Activated CD4-positive, alpha-beta memory T cell treated with anti-CD3 and anti-CD28 coated beads, Interleukin-2, amount 10 ng/mL, durations not matched to agents 7 days and 5 days (primary cell): Measurements from ENCODE around the gene LIG3. TPM values are rescaled to one million over a fixed set of nuclear protein-coding genes. Genes with fewer than 3 reads are reported as not detected.
A peak's percentile ranks its signal among the peaks of the same experiment; 100 is the strongest.

Experiments used
- CTCF ChIA-PET: fragments of 350-600 bp; sonication (Branson Sonifier 250); formaldehyde crosslinking; loops from one replicate; lab custom pipeline; 2021; ENCODE audit warnings: antibody characterized with exemption, inconsistent platforms; lab: Charles Lee
- POLR2A ChIA-PET: fragments of 350-600 bp; sonication (Branson Sonifier 250); formaldehyde crosslinking; loops from one replicate; lab custom pipeline; 2021; ENCODE audit warnings: antibody characterized with exemption; lab: Charles Lee
- DNase-seq: peaks from one replicate; pipeline ENCODE4 v3.0.0-alpha.2; 2020
- H3K27ac Mint-ChIP-seq: one replicate; pipeline ENCODE4 v1.8.0; 2021; ENCODE audit warnings: mild to moderate bottlenecking, mixed read lengths
- H3K27me3 Mint-ChIP-seq: one replicate; pipeline ENCODE4 v1.8.0; 2021; ENCODE audit warnings: mixed read lengths
- H3K36me3 Mint-ChIP-seq: one replicate; pipeline ENCODE4 v1.8.0; 2021; ENCODE audit warnings: low read depth, mixed read lengths
- H3K4me1 Mint-ChIP-seq: one replicate; pipeline ENCODE4 v1.8.0; 2021; ENCODE audit warnings: mixed read lengths
- H3K4me3 Mint-ChIP-seq: one replicate; pipeline ENCODE4 v1.8.0; 2021; ENCODE audit warnings: mild to moderate bottlenecking, mixed read lengths
- H3K9me3 Mint-ChIP-seq: one replicate; pipeline ENCODE4 v1.8.0; 2021; ENCODE audit warnings: mixed read lengths
- total RNA-seq, 2 experiments: library from RNA; stranded (reverse); gene quantifications; one replicate each; pipeline ENCODE4 v1.2.3, GENCODE V29; 2021

LIG3 gene
- total RNA-seq, 2 experiments from 2014 or later: 35.0 to 38.3 TPM

GRCh38 chr17:34981538-34982241 is 1.4 kb downstream of the LIG3 start:
- ChIA-PET POLR2A (interaction anchor here (0.6 to 5.2 kb wide), 24 partner anchors 8 to 262 kb away, joined by 3 to 33 read pairs (median 6); partner anchors contain the start of genes CCT6B, RAD51D, RFFL and SLFN5), CTCF (interaction anchor here (0.8 to 3.9 kb wide), 12 partner anchors 10 to 439 kb away, joined by 3 to 18 read pairs (median 4); partner anchors contain the start of genes CCT6B, RAD51D, RFFL and ZNF830)
- no peak for DNase-seq
- H3K27me3 Mint-ChIP-seq: no peaks in the 10 kb centered on the region
- peaks cover 10% of the 10 kb centered on the region for H3K36me3 Mint-ChIP-seq
- no peaks in the 10 kb centered on the region for H3K9me3 Mint-ChIP-seq
- peaks cover 49% of the 10 kb centered on the region for H3K4me1 Mint-ChIP-seq
- H3K4me3 Mint-ChIP-seq: peak overlapping the region; percentile 79
- peak overlapping the region; percentile 93 for H3K27ac Mint-ChIP-seq

- POLR2A ChIA-PET: no interaction called here
- no peak for DNase-seq
- H3K4me3 Mint-ChIP-seq: no peak overlapping the region
- CTCF ChIA-PET: interaction anchor here (1.8 kb wide), 1 partner anchor 103 kb away, joined by 5 read pairs; no protein-coding TSS in a partner anchor
- H3K36me3 Mint-ChIP-seq: peaks cover 40% of the 10 kb centered on the region
- no peaks in the 10 kb centered on the region for H3K9me3 Mint-ChIP-seq
- no peaks in the 10 kb centered on the region for H3K27me3 Mint-ChIP-seq
- peaks cover 35% of the 10 kb centered on the region for H3K4me1 Mint-ChIP-seq
- H3K27ac Mint-ChIP-seq: no peak overlapping the region
Observed at GRCh38 chr17:34987232-34987631, 6.9 kb downstream of the LIG3 start.

GRCh38 chr17:34988644-34989043 is 8.3 kb downstream of the LIG3 start:
- H3K4me1 Mint-ChIP-seq: peaks cover 38% of the 10 kb centered on the region
- H3K36me3 Mint-ChIP-seq: peaks cover 55% of the 10 kb centered on the region
- ChIA-PET POLR2A (interaction anchor here (0.7 to 4.4 kb wide), 3 partner anchors 7 to 131 kb away, joined by 3 to 31 read pairs (median 4); partner anchors contain the start of genes LIG3 and RAD51D), CTCF (interaction anchor here (12.7 kb wide), 1 partner anchor 130 kb away, joined by 123 read pairs; the partner anchor contains the start of genes FNDC8 and RAD51D)
- no peak for DNase-seq
- H3K27me3 Mint-ChIP-seq: no peaks in the 10 kb centered on the region
- H3K27ac Mint-ChIP-seq: no peak overlapping the region
- H3K4me3 Mint-ChIP-seq: no peak overlapping the region
- H3K9me3 Mint-ChIP-seq: no peaks in the 10 kb centered on the region

- DNase-seq: no peak
- H3K36me3 Mint-ChIP-seq: peaks cover 61% of the 10 kb centered on the region
- peaks cover 29% of the 10 kb centered on the region for H3K4me1 Mint-ChIP-seq
- CTCF ChIA-PET: interaction anchor here (12.7 kb wide), 1 partner anchor 130 kb away, joined by 123 read pairs; the partner anchor contains the start of genes FNDC8 and RAD51D
- no peak overlapping the region for H3K27ac Mint-ChIP-seq
- POLR2A ChIA-PET: interaction anchor here (0.9 to 4.4 kb wide), 3 partner anchors 8 to 129 kb away, joined by 3 to 31 read pairs (median 4); partner anchors contain the start of gene LIG3
- H3K4me3 Mint-ChIP-seq: no peak overlapping the region
- H3K27me3 Mint-ChIP-seq: no peaks in the 10 kb centered on the region
- H3K9me3 Mint-ChIP-seq: no peaks in the 10 kb centered on the region
Observed at GRCh38 chr17:34989473-34989872, 9.2 kb downstream of the LIG3 start.

- H3K27me3 Mint-ChIP-seq: no peaks in the 10 kb centered on the region
- ChIA-PET POLR2A (interaction anchor here (1.2 to 4.4 kb wide), 6 partner anchors 10 to 128 kb away, joined by 3 to 31 read pairs (median 6); partner anchors contain the start of genes CCT6B, LIG3, RAD51D and RFFL), CTCF (interaction anchor here (0.6 to 12.7 kb wide), 4 partner anchors 9 to 128 kb away, joined by 3 to 123 read pairs (median 6); partner anchors contain the start of genes FNDC8 and RAD51D)
- H3K4me1 Mint-ChIP-seq: peaks cover 24% of the 10 kb centered on the region
- no peak overlapping the region for H3K4me3 Mint-ChIP-seq
- H3K27ac Mint-ChIP-seq: peak overlapping the region; percentile 11
- H3K9me3 Mint-ChIP-seq: no peaks in the 10 kb centered on the region
- no peak for DNase-seq
- peaks cover 63% of the 10 kb centered on the region for H3K36me3 Mint-ChIP-seq
Observed at GRCh38 chr17:34990921-34991365, 10.6 kb downstream of the LIG3 start.

- H3K36me3 Mint-ChIP-seq: peaks cover 62% of the 10 kb centered on the region
- H3K27ac Mint-ChIP-seq: peak overlapping the region; percentile 28
- no peak overlapping the region for H3K4me3 Mint-ChIP-seq
- ChIA-PET POLR2A (interaction anchor here (1.4 to 4.4 kb wide), 5 partner anchors 10 to 128 kb away, joined by 3 to 31 read pairs (median 6); partner anchors contain the start of genes CCT6B, LIG3, RAD51D and ZNF830), CTCF (interaction anchor here (0.6 to 12.7 kb wide), 3 partner anchors 10 to 127 kb away, joined by 3 to 123 read pairs (median 9); partner anchors contain the start of genes FNDC8 and RAD51D)
- no peak for DNase-seq
- no peaks in the 10 kb centered on the region for H3K9me3 Mint-ChIP-seq
- H3K4me1 Mint-ChIP-seq: peaks cover 24% of the 10 kb centered on the region
- no peaks in the 10 kb centered on the region for H3K27me3 Mint-ChIP-seq
Observed at GRCh38 chr17:34991606-34992005, 11.3 kb downstream of the LIG3 start.

- CTCF ChIA-PET: interaction anchor here (1.0 to 12.7 kb wide), 3 partner anchors 10 to 126 kb away, joined by 3 to 123 read pairs (median 3); partner anchors contain the start of genes FNDC8 and RAD51D
- peaks cover 61% of the 10 kb centered on the region for H3K36me3 Mint-ChIP-seq
- POLR2A ChIA-PET: interaction anchor here (1.4 kb wide), 1 partner anchor 30 kb away, joined by 6 read pairs; no protein-coding TSS in a partner anchor
- H3K9me3 Mint-ChIP-seq: no peaks in the 10 kb centered on the region
- DNase-seq: no peak
- H3K4me1 Mint-ChIP-seq: peaks cover 25% of the 10 kb centered on the region
- no peaks in the 10 kb centered on the region for H3K27me3 Mint-ChIP-seq
- no peak overlapping the region for H3K4me3 Mint-ChIP-seq
- H3K27ac Mint-ChIP-seq: no peak overlapping the region
Observed at GRCh38 chr17:34993031-34993430, 12.7 kb downstream of the LIG3 start.

- CTCF ChIA-PET: interaction anchor here (0.6 to 12.7 kb wide), 6 partner anchors 22 to 122 kb away, joined by 3 to 123 read pairs (median 8); partner anchors contain the start of genes FNDC8 and RAD51D
- Mint-ChIP-seq H3K9me3 (no peaks in the 10 kb centered on the region), H3K27me3 (no peaks in the 10 kb centered on the region), H3K4me3 (no peak overlapping the region), H3K27ac (no peak overlapping the region), H3K36me3 (peaks cover 45% of the 10 kb centered on the region), H3K4me1 (peaks cover 18% of the 10 kb centered on the region)
- POLR2A ChIA-PET: interaction anchor here (0.9 to 4.9 kb wide), 5 partner anchors 15 to 123 kb away, joined by 3 to 29 read pairs (median 6); partner anchors contain the start of genes LIG3, RAD51D and RFFL
- no peak for DNase-seq
Observed at GRCh38 chr17:34996422-34997285, 16.3 kb downstream of the LIG3 start.

GRCh38 chr17:34997355-34997862 is 17.1 kb downstream of the LIG3 start:
- no peak for DNase-seq
- no peaks in the 10 kb centered on the region for H3K9me3 Mint-ChIP-seq
- ChIA-PET POLR2A (interaction anchor here (1.4 to 4.9 kb wide), 3 partner anchors 16 to 122 kb away, joined by 6 to 29 read pairs (median 23); partner anchors contain the start of genes LIG3, RAD51D and RFFL), CTCF (interaction anchor here (1.0 to 12.7 kb wide), 6 partner anchors 25 to 122 kb away, joined by 3 to 123 read pairs (median 8); partner anchors contain the start of genes FNDC8 and RAD51D)
- H3K4me1 Mint-ChIP-seq: peaks cover 17% of the 10 kb centered on the region
- H3K36me3 Mint-ChIP-seq: peaks cover 41% of the 10 kb centered on the region
- H3K27ac Mint-ChIP-seq: peak overlapping the region; percentile 33
- no peaks in the 10 kb centered on the region for H3K27me3 Mint-ChIP-seq
- no peak overlapping the region for H3K4me3 Mint-ChIP-seq

- ChIA-PET POLR2A (interaction anchor here (0.7 to 4.9 kb wide), 6 partner anchors 17 to 121 kb away, joined by 3 to 29 read pairs (median 12); partner anchors contain the start of genes LIG3 and RAD51D), CTCF (interaction anchor here (1.0 to 12.7 kb wide), 9 partner anchors 11 to 121 kb away, joined by 3 to 123 read pairs (median 7); partner anchors contain the start of genes FNDC8, RAD51D and RFFL)
- DNase-seq: peak; percentile 87
- Mint-ChIP-seq H3K4me1 (peaks cover 9% of the 10 kb centered on the region), H3K4me3 (no peak overlapping the region), H3K27me3 (no peaks in the 10 kb centered on the region), H3K36me3 (peaks cover 39% of the 10 kb centered on the region), H3K27ac (peak overlapping the region; percentile 65), H3K9me3 (no peaks in the 10 kb centered on the region)
Observed at GRCh38 chr17:34998205-34998604, 17.9 kb downstream of the LIG3 start.

GRCh38 chr17:34999456-34999855 is 19.1 kb downstream of the LIG3 start:
- H3K4me1 Mint-ChIP-seq: peaks cover 6% of the 10 kb centered on the region
- H3K27ac Mint-ChIP-seq: no peak overlapping the region
- H3K27me3 Mint-ChIP-seq: no peaks in the 10 kb centered on the region
- CTCF ChIA-PET: interaction anchor here (1.0 to 12.7 kb wide), 8 partner anchors 10 to 120 kb away, joined by 3 to 123 read pairs (median 6); partner anchors contain the start of genes FNDC8, RAD51D and RFFL
- H3K4me3 Mint-ChIP-seq: no peak overlapping the region
- no peaks in the 10 kb centered on the region for H3K9me3 Mint-ChIP-seq
- DNase-seq: no peak
- peaks cover 38% of the 10 kb centered on the region for H3K36me3 Mint-ChIP-seq
- POLR2A ChIA-PET: interaction anchor here (0.8 to 4.8 kb wide), 8 partner anchors 17 to 120 kb away, joined by 3 to 29 read pairs (median 5); partner anchors contain the start of genes LIG3 and RAD51D
